DND-41 (cell line): ENCODE results near the gene TCF23.

ENCODE experiments used
- CTCF ChIP-seq: IDR thresholded peaks from 2 replicates; pipeline ENCODE4 v1.5.1; 2012; ENCODE audit warnings: borderline replicate concordance, low read length, moderate library complexity, mild to moderate bottlenecking; ENCODE audit not compliant: poor library complexity, severe bottlenecking; ENCODE audit errors: extremely low read depth
- EZH2 ChIP-seq: IDR thresholded peaks from 3 replicates; pipeline ENCODE4 v1.6.1; 2012; ENCODE audit warnings: borderline replicate concordance, low read depth, mild to moderate bottlenecking, moderate library complexity, low read length, inconsistent platforms; ENCODE audit not compliant: severe bottlenecking

GRCh38 chr2:27158468-27158867 lies 9.7 kb downstream of the TCF23 start:
- TF ChIP-seq CTCF (no peak), EZH2 (no peak)
